ENCODE measurements around the gene ELP4. TPM values are rescaled to one million over a fixed set of nuclear protein-coding genes. Genes with fewer than 3 reads are reported as not detected.

The ELP4 gene
- polyA plus RNA-seq, 4 donors, result 5.4 to 14.5 (median 7.9) TPM

DNA sequence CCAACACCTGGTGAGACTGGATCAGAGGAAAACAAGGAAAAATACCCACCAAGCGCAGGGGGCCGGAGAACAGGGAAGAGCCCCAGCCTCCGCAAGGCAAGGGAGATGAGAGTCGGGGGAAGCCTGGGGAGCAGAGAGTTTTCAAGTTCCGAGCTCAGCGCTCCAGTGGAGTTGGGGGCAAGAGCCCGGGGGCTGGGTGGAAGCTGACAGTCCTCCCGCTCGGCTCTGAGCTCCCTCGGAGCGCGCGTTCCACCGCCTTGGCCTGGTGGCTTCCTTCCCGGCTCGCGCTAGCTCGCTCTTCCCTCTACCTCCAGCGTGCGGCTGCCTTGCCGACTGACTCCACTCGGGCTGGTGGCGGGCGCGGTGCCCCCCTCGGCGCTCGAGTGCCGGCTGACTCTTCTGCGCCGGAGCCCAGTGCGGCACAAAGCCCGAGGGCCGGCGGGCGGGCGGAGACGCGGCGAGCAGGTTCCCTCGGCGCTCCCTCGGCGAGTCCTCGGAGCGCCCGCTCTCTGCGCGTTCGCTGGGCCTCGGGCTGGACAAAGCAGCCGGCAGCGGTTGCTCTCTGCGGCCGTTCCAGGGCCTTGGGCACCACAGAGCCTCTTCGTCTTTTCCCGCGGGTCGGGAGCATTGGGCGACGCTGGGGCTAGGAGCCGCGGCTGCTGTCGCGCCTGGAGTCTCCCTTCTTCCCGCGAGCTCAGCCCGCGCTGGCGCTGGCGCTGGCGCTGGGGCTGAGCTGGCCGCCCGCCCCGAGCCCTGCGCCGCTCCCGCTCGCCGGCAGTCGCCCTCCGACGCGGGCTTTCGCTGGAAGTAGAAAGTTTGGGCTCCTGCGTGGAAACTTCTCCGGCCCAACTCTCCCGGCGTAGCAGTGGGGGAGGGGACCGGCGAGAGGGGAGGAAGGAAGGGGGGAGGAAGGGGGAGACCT is 300.6 kb downstream of the ELP4 start:
- FAIRE-seq (no peak), DNase-seq (peak in 1 of 2 donors; percentile 66)
- Histone ChIP-seq H3K4me3 (ENCODE audit: low read depth in 1 of 3, low read length in 3 of 3) (peak overlapping the region in 1 of 3 donors; percentile 35), H3K27me3 (ENCODE audit: control insufficient read depth in 3 of 3, insufficient read depth in 3 of 3, low read length in 3 of 3) (peaks cover 0 to 100% (median 88%) of the 10 kb centered on the region in 3 donors), H3K9me3 (ENCODE audit: control insufficient read depth in 2 of 2, insufficient read depth in 1 of 2, low read depth in 1 of 2, low read length in 1 of 2) (peaks cover 0 to 7% of the 10 kb centered on the region in 2 donors), H3K27ac (ENCODE audit: low read depth in 1 of 3, low read length in 2 of 3) (no peak overlapping the region), H3K36me3 (ENCODE audit: control insufficient read depth in 3 of 3, insufficient read depth in 2 of 3, low read depth in 1 of 3, low read length in 3 of 3) (no peaks in the 10 kb centered on the region), H3K4me1 (ENCODE audit: control insufficient read depth in 3 of 3, insufficient read depth in 2 of 3, low read depth in 1 of 3, low read length in 2 of 3) (peaks cover 0 to 26% (median 15%) of the 10 kb centered on the region in 3 donors)
- 2 to 3% (median 2%) methylated on average over 75 to 91 of the region's 91 CpGs for WGBS, 3 donors

DNA sequence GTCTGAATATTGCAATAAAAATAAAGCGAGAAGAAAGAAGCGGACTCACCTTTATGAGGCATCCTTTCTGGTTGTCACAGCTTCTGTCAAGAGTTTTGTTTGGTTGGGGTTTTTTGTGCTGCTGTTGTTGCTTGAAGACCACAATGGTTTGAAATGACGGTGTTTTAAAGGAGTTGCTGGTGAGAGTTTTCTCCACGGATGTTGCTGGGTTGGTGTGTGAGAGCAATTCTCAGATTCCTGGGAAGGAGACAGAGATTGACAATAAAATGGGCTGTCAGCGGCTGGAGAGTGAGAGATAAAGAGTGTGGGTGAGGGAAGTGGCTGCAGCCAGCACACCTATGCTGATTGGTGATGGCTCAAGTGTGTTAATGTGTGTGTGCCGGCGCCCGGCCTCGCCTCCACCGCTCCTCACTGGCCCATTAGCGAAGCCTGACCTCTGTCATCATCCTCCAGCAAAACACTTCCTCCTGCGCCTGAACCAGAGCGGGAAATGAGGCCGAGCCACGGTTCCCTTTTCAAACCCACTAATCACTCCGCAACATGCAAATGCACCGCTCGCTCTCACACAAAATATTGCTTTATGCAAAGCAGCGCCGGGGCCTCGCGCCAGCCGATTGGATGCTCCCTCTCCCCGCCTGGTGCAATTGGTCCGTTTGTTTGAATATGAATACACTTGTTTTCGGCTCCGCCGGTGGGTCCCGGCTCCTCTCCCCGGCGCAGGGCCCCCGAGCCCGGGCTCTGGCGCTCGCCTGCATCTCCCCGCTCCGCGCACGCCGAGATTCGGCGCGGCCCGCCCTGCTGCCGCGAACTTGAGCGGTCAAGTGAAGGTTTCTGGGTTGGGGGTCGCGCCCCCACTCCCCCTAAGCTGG is 301.4 kb downstream of the ELP4 start, which contains the start of gene PAX6:
PAX6 (minus strand) TSS at position 544 of the 869 bp plus-strand sequence. CDS start 4,911 bp downstream, outside the sequence.
- WGBS, 3 donors, result 2 to 4% (median 4%) methylated on average over 49 of the region's 49 CpGs
- H3K27ac ChIP-seq (ENCODE audit: low read depth in 1 of 3, low read length in 2 of 3), result no peak within 1 kb of the TSS
- H3K4me1 ChIP-seq (ENCODE audit: control insufficient read depth in 3 of 3, insufficient read depth in 2 of 3, low read depth in 1 of 3, low read length in 2 of 3), result peaks cover 0 to 26% (median 17%) of the 10 kb centered on the region in 3 donors
- no peak for FAIRE-seq
- peak within 1 kb of the TSS in 1 of 3 donors; percentile 35 for H3K4me3 ChIP-seq (ENCODE audit: low read depth in 1 of 3, low read length in 3 of 3)
- peaks cover 0 to 100% (median 84%) of the 10 kb centered on the region in 3 donors for H3K27me3 ChIP-seq (ENCODE audit: control insufficient read depth in 3 of 3, insufficient read depth in 3 of 3, low read length in 3 of 3)
- peaks cover 0 to 7% of the 10 kb centered on the region in 2 donors for H3K9me3 ChIP-seq (ENCODE audit: control insufficient read depth in 2 of 2, insufficient read depth in 1 of 2, low read depth in 1 of 2, low read length in 1 of 2)
- no peaks in the 10 kb centered on the region for H3K36me3 ChIP-seq (ENCODE audit: control insufficient read depth in 3 of 3, insufficient read depth in 2 of 3, low read depth in 1 of 3, low read length in 3 of 3)
- DNase-seq, result peak; percentile 53 to 54

DNA sequence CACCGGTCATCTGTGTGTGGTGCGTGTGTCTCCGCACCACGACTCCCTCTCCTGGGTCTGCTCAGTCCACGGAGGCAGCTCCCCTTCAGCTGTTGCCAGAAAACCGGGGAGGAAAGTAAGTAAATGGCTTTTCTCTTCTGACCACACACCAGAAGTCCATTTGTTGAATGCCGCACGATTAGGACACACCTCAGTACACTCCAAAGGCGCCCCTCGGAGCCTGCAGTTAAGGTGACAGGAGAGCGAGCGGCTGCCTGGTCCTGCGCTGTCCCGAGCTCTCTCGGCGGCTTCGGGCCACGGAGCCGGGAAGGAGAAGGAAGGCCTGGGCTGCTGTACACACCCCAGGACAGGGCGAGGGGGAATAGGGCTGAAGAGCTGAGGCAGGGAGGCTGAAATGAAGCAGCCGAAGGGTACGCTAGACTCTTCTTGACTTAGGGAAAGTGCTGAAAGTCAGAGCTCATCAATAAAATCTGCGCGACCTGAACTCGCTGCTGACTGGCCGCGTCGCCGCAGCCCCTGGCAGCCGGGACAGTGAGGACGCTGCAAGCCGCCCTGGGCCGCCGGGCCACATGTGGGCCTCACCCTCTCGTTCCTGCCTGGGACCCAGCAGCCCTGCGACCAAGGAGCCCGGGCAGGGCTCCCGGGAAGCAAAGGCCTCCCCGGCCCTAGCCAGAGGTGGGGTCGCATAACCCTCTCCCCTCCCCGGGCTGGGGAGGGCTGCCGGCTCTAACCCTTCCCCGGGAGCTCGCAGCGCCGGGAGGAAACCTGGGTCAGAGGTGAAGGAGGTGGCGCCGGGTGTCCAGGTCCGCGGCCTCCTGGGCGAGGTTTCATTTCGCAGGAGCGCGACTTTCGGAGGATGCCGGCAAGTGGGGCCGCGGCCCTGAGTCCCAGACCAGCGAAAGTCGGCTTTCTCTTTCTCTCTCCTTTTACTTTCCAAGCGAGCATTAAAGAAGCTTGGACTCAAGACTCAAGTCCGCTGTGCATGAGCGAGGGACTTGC is 303.1 kb downstream of the ELP4 start:
- peak overlapping the region in 1 of 3 donors; percentile 52 for H3K4me3 ChIP-seq (ENCODE audit: low read depth in 1 of 3, low read length in 3 of 3)
- FAIRE-seq, result no peak
- no peak overlapping the region for H3K27ac ChIP-seq (ENCODE audit: low read depth in 1 of 3, low read length in 2 of 3)

DNA sequence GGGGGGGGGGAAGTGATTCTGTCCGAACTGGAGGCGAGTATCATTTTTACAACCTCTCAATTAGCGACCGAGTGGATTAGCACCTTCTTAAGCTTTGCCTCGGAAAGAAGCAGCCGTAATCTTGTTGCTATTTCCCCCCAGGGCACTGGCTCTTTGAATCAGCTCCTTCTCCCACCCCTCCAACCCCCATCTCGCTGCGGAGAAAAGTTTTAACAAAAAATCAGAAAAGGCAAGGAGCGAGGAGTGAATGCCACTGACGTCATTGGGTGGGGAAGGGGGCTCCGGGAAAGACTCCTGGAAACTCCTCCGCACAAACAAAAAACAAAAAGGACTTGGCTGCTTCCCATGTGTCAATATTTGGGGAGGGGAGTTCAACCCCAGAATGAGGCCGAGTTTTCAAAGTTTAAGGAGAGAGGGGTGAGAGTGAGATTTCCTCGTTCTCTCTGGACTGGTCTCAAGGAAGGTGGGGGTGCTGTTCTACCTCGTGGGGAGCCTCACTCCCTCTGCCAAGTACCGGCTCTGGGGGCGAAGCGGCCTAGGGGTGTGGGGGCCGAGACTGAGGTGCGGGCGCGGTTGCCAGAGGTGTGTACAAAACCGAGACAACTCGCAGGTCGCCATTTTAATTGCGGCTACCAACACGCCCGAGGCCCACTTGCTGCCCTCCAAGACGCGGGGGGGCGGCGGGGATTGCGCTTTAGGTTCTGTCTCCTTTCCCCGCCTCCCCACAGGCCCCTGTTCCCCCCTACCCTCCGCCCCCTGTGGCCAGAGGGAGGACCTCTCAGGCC is 304.0 kb downstream of the ELP4 start:
- DNase-seq, result peak in 1 of 2 donors; percentile 10
- 3 to 5% (median 4%) methylated on average over 30 to 35 of the region's 35 CpGs for WGBS, 3 donors
- peaks cover 0 to 34% (median 27%) of the 10 kb centered on the region in 3 donors for H3K4me1 ChIP-seq (ENCODE audit: control insufficient read depth in 3 of 3, insufficient read depth in 2 of 3, low read depth in 1 of 3, low read length in 2 of 3)

More for the DNA sequence above, 303.1 kb downstream of the ELP4 start:
- peaks cover 0 to 100% (median 82%) of the 10 kb centered on the region in 3 donors for H3K27me3 ChIP-seq (ENCODE audit: control insufficient read depth in 3 of 3, insufficient read depth in 3 of 3, low read length in 3 of 3)
- DNase-seq, result peak in 1 of 2 donors; percentile 39
- peaks cover 0 to 5% of the 10 kb centered on the region in 2 donors for H3K9me3 ChIP-seq (ENCODE audit: control insufficient read depth in 2 of 2, insufficient read depth in 1 of 2, low read depth in 1 of 2, low read length in 1 of 2)
- WGBS, 3 donors, result 2 to 5% (median 4%) methylated on average over 61 to 63 of the region's 63 CpGs
- H3K36me3 ChIP-seq (ENCODE audit: control insufficient read depth in 3 of 3, insufficient read depth in 2 of 3, low read depth in 1 of 3, low read length in 3 of 3), result no peaks in the 10 kb centered on the region
- peaks cover 0 to 29% (median 24%) of the 10 kb centered on the region in 3 donors for H3K4me1 ChIP-seq (ENCODE audit: control insufficient read depth in 3 of 3, insufficient read depth in 2 of 3, low read depth in 1 of 3, low read length in 2 of 3)

DNA sequence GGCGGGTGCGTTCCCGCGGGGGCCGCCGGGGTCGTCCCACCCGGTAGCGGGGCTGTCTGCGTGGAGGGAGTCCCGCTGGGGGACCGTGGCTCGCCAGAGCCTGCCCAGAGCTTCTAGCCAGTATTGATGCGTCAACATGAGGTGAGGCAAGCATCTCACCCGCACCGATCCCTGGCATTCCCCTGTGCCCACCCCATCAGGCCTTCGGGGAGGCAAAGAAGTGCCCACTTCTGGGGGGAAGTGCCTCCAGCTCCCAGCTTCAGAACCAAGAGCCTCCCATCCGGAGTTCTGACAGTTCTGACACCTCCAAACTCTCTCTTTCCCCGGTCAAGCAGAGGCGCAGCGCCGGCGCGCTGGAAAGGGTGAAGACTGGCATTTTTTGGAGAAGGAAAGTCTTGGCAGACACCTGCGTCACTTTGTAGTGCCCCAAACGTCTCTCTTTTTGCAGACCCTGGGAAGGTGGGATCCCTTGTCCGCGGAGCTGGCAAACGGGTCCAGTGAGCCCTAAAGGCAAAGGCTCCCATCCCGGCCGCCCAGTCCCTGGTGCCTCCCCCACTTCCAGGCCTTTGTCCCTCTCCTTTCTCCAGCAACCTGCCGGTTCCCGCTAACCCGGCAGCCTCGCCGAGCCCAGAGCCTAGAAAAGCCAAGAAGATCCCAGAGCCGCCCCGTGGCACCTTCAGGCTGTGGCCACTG is 304.8 kb downstream of the ELP4 start:
- peaks cover 0 to 34% (median 25%) of the 10 kb centered on the region in 3 donors for H3K4me1 ChIP-seq (ENCODE audit: control insufficient read depth in 3 of 3, insufficient read depth in 2 of 3, low read depth in 1 of 3, low read length in 2 of 3)
- H3K27me3 ChIP-seq (ENCODE audit: control insufficient read depth in 3 of 3, insufficient read depth in 3 of 3, low read length in 3 of 3), result peaks cover 0 to 100% (median 79%) of the 10 kb centered on the region in 3 donors
- peak in 1 of 2 donors; percentile 12 for DNase-seq
- H3K4me3 ChIP-seq (ENCODE audit: low read depth in 1 of 3, low read length in 3 of 3), result no peak overlapping the region
- FAIRE-seq, result no peak
- 5 to 6% (median 6%) methylated on average over 37 to 38 of the region's 38 CpGs for WGBS, 3 donors
- H3K9me3 ChIP-seq (ENCODE audit: control insufficient read depth in 2 of 2, insufficient read depth in 1 of 2, low read depth in 1 of 2, low read length in 1 of 2), result peaks cover 0 to 12% of the 10 kb centered on the region in 2 donors
- H3K27ac ChIP-seq (ENCODE audit: low read depth in 1 of 3, low read length in 2 of 3), result no peak overlapping the region
- H3K36me3 ChIP-seq (ENCODE audit: control insufficient read depth in 3 of 3, insufficient read depth in 2 of 3, low read depth in 1 of 3, low read length in 3 of 3), result no peaks in the 10 kb centered on the region

More for the DNA sequence above, 304.0 kb downstream of the ELP4 start:
- Histone ChIP-seq H3K27me3 (ENCODE audit: control insufficient read depth in 3 of 3, insufficient read depth in 3 of 3, low read length in 3 of 3) (peaks cover 0 to 100% (median 82%) of the 10 kb centered on the region in 3 donors), H3K4me3 (ENCODE audit: low read depth in 1 of 3, low read length in 3 of 3) (peak overlapping the region in 1 of 3 donors; percentile 52), H3K9me3 (ENCODE audit: control insufficient read depth in 2 of 2, insufficient read depth in 1 of 2, low read depth in 1 of 2, low read length in 1 of 2) (peaks cover 0 to 12% of the 10 kb centered on the region in 2 donors), H3K36me3 (ENCODE audit: control insufficient read depth in 3 of 3, insufficient read depth in 2 of 3, low read depth in 1 of 3, low read length in 3 of 3) (no peaks in the 10 kb centered on the region), H3K27ac (ENCODE audit: low read depth in 1 of 3, low read length in 2 of 3) (no peak overlapping the region)
- FAIRE-seq, result no peak

DNA sequence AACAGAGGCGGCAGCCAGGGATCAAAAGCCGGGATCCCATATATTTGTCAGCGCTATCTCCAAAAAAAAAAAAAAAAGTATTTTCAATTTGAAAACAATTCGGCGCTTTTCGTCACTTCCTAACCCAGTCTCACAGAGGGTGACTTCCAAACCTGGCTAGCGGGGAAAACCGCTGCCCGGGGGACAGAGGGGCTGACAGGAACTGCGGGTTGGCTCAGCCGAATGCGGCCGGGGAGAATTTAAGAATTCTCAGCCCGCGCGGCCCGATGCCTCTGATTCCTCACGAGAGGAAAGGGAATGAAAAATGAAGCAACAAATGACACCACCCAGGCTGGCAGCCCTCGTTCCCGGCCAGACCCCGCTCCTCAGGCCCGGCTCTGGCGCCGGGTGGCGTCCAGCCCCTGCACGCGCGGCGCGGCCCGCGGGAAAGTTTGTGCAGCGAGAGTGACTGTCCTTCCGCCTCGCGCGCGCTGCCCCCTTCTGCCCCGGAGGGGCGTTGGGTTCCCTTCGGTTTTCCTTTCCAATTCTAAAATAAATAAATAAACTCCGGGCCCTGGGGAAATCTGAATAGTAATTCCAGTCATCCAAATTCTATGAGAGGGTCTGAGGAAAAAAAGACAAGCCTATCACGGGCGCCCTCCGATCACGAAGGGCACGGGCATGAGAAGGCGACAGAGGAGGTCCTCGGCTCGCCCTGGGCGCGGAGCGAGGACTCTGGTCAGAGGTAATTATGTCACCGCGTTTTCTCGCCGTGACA is 306.3 kb downstream of the ELP4 start:
- WGBS, 3 donors, result 2 to 5% (median 3%) methylated on average over 57 of the region's 57 CpGs
- no peak for DNase-seq
- Histone ChIP-seq H3K27me3 (ENCODE audit: control insufficient read depth in 3 of 3, insufficient read depth in 3 of 3, low read length in 3 of 3) (peaks cover 0 to 100% (median 76%) of the 10 kb centered on the region in 3 donors), H3K9me3 (ENCODE audit: control insufficient read depth in 2 of 2, insufficient read depth in 1 of 2, low read depth in 1 of 2, low read length in 1 of 2) (peaks cover 0 to 9% of the 10 kb centered on the region in 2 donors), H3K4me1 (ENCODE audit: control insufficient read depth in 3 of 3, insufficient read depth in 2 of 3, low read depth in 1 of 3, low read length in 2 of 3) (peaks cover 0 to 25% (median 20%) of the 10 kb centered on the region in 3 donors), H3K36me3 (ENCODE audit: control insufficient read depth in 3 of 3, insufficient read depth in 2 of 3, low read depth in 1 of 3, low read length in 3 of 3) (no peaks in the 10 kb centered on the region), H3K27ac (ENCODE audit: low read depth in 1 of 3, low read length in 2 of 3) (no peak overlapping the region), H3K4me3 (ENCODE audit: low read depth in 1 of 3, low read length in 3 of 3) (peak overlapping the region in 1 of 3 donors; percentile 7)
- FAIRE-seq, result no peak
